ENCODE measurements around the gene P2RX6.
A peak's percentile ranks its signal among the peaks of the same experiment; 100 is the strongest.

P2RX6 gene

GRCh38 chr22:20980523-20980922 lies 34.4 kb upstream of the P2RX6 start:
- DNase-seq, result no peak

- no peak for DNase-seq
These were observed 33.8 kb upstream of the P2RX6 start for GRCh38 chr22:20980938-20981722.

GRCh38 chr22:20981787-20982562 lies 33.0 kb upstream of the P2RX6 start, which contains the start of gene LZTR1:
Gene LZTR1 (plus strand): TSS chr22:20982297. CDS start chr22:20982372, 75 bp downstream.
- peak; percentile 88 for DNase-seq

- no peak for DNase-seq
These were observed 32.4 kb upstream of the P2RX6 start for GRCh38 chr22:20982563-20982882.

- no peak for DNase-seq
These were observed 31.7 kb upstream of the P2RX6 start for GRCh38 chr22:20983081-20983771.

GRCh38 chr22:20985720-20986119 lies 29.2 kb upstream of the P2RX6 start:
- DNase-seq, result no peak

- DNase-seq, result no peak
These were observed 28.6 kb upstream of the P2RX6 start for GRCh38 chr22:20986365-20986764.

GRCh38 chr22:20987375-20987774 lies 27.6 kb upstream of the P2RX6 start:
- DNase-seq, result no peak

GRCh38 chr22:20988573-20989322 lies 26.2 kb upstream of the P2RX6 start:
- no peak for DNase-seq

GRCh38 chr22:20989323-20990138 lies 25.4 kb upstream of the P2RX6 start:
- DNase-seq, result no peak

GRCh38 chr22:20990184-20991180 lies 24.5 kb upstream of the P2RX6 start:
- DNase-seq, result no peak

GRCh38 chr22:20991252-20992055 lies 23.5 kb upstream of the P2RX6 start:
- no peak for DNase-seq

- no peak for DNase-seq
These were observed 22.9 kb upstream of the P2RX6 start for GRCh38 chr22:20992056-20992442.

- DNase-seq, result no peak
These were observed 22.3 kb upstream of the P2RX6 start for GRCh38 chr22:20992456-20993303.

- DNase-seq, result no peak
These were observed 21.4 kb upstream of the P2RX6 start for GRCh38 chr22:20993304-20994127.

GRCh38 chr22:20994128-20994901 lies 20.6 kb upstream of the P2RX6 start:
- DNase-seq, result no peak

- DNase-seq, result no peak
These were observed 20.1 kb upstream of the P2RX6 start for GRCh38 chr22:20994902-20995241.
